Caki2 (cell line): Measurements from ENCODE around the gene KIF27. TPM values are rescaled to one million over a fixed set of nuclear protein-coding genes. Genes with fewer than 3 reads are reported as not detected.
"Not testable (repeated sequence)": the region's sequence is repeated elsewhere in the genome, so short reads cannot be mapped to it uniquely, and the experiment has no call there.

Experiments
- DNase-seq: peaks from one replicate; pipeline ENCODE4 v3.0.0-alpha.2; 2015; ENCODE audit warnings: low read depth
- in situ Hi-C: cut with HindIII; loops from 2 replicates; pipeline ENCODE4 v1.10.0; 2016; ENCODE audit warnings: low sequenced_read_pairs, low pct_unique_long_range_greater_than_20kb, mixed read lengths
- total RNA-seq: library from RNA; depleted of rRNA; stranded (reverse); fragments of >200 nt; shearing (Covaris generic); gene quantifications from 2 replicates; pipeline ENCODE4 v1.2.3, GENCODE V29; 2014; ENCODE audit warnings: low replicate concordance

KIF27 gene
- total RNA-seq, 1 experiment from 2014 or later = 4.8 TPM

- in situ Hi-C loops = no loop called here
- DNase-seq = no peak
These were observed 13.5 kb upstream of the KIF27 start for GRCh38 chr9:83934569-83935275.

GRCh38 chr9:83933790-83934189 lies 12.6 kb upstream of the KIF27 start:
- in situ Hi-C loops = no loop called here
- no peak for DNase-seq

GRCh38 chr9:83932851-83933250 lies 11.6 kb upstream of the KIF27 start:
- in situ Hi-C loops = no loop called here
- DNase-seq = no peak

- in situ Hi-C loops = no loop called here
These were observed 10.8 kb upstream of the KIF27 start for GRCh38 chr9:83932011-83932410.

GRCh38 chr9:83930881-83931280 lies 9.6 kb upstream of the KIF27 start:
- DNase-seq = no peak
- in situ Hi-C loops = no loop called here

More at GRCh38 chr9:83932011-83932410, 10.8 kb upstream of the KIF27 start:
- DNase-seq = no peak

GRCh38 chr9:83927591-83927990 lies 6.4 kb upstream of the KIF27 start:
- DNase-seq = no peak
- in situ Hi-C loops = no loop called here

GRCh38 chr9:83920469-83920926 lies 734 bp downstream of the KIF27 start:
- in situ Hi-C loops = no loop called here
- DNase-seq = peak; percentile 65

GRCh38 chr9:83919111-83919510 lies 2.1 kb downstream of the KIF27 start:
- no peak for DNase-seq
- in situ Hi-C loops = no loop called here

- in situ Hi-C loops, DNase-seq: not testable (repeated sequence)
These were observed 9.0 kb downstream of the KIF27 start for GRCh38 chr9:83912194-83912593.

GRCh38 chr9:83906144-83906543 lies 15.1 kb downstream of the KIF27 start:
- in situ Hi-C loops = no loop called here
- DNase-seq = no peak

- DNase-seq, in situ Hi-C loops: not testable (repeated sequence)
These were observed 20.6 kb downstream of the KIF27 start for GRCh38 chr9:83900615-83901014.

- in situ Hi-C loops, DNase-seq: not testable (repeated sequence)
These were observed 26.9 kb downstream of the KIF27 start for GRCh38 chr9:83894301-83894700.

GRCh38 chr9:83886498-83886897 lies 34.7 kb downstream of the KIF27 start:
- DNase-seq, in situ Hi-C loops: not testable (repeated sequence)

GRCh38 chr9:83885559-83886240 lies 35.5 kb downstream of the KIF27 start:
- DNase-seq = peak; percentile 82
- in situ Hi-C loops = not testable (repeated sequence)

GRCh38 chr9:83881687-83882408 lies 39.4 kb downstream of the KIF27 start:
- in situ Hi-C loops, DNase-seq: not testable (repeated sequence)

- DNase-seq, in situ Hi-C loops: not testable (repeated sequence)
These were observed 45.7 kb downstream of the KIF27 start for GRCh38 chr9:83875559-83875958.

- in situ Hi-C loops, DNase-seq: not testable (repeated sequence)
These were observed 71.3 kb downstream of the KIF27 start for GRCh38 chr9:83849895-83850294.

- DNase-seq, in situ Hi-C loops: not testable (repeated sequence)
These were observed 84.1 kb downstream of the KIF27 start for GRCh38 chr9:83837070-83837643.
